ENCODE measurements around the gene AHSP.
"Not testable (repeated sequence)": the region's sequence is repeated elsewhere in the genome, so short reads cannot be mapped to it uniquely, and the experiment has no call there.

The AHSP gene

DNA sequence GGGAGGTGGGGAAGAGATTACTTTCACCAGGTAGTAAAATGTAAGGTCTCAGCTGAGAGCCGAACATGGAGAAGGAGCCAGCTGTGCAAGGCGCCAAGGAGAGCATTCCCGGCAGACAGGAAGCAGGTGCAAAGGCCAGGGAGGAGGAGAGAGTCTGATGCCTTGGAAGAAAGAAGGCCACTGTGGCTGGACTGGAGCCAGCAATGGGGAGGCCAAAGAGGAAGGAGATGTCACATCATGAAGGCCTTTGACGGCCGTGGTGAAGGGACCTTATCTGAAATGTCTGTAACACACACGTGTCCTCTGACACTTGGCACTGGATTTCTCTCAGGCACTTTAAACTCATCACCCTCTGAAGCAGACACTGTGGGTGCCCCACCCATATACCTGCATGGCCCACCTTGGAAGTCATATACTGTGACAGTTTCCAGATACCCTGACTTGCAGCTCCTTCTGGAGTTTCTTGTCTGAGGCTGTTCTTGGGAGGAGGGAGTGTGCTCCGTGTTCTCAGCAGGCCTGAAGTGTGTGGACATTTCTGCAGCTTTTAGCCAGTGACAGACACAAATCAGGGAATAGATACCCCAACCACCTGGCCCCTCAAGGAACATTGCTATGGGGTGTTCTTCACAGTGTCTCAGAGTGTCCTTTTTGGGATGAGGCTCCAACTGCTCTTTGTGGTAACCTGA lies 46.7 kb upstream of the AHSP start:
- no peaks in the 10 kb centered on the region for H3K9me3 ChIP-seq (ENCODE audit: insufficient read depth, low read depth, low read length)
- no peaks in the 10 kb centered on the region for H3K9me2 ChIP-seq (replicated peaks; ENCODE audit: low read depth, low read length)
- no peaks in the 10 kb centered on the region for H3K27me3 ChIP-seq (ENCODE audit: insufficient read depth, low read length, poor library complexity, severe bottlenecking)
- peaks cover 2% of the 10 kb centered on the region; the same call in 1 of the 2 replicates for H3K79me2 ChIP-seq (ENCODE audit: insufficient read depth, low read length)
- H3K4me2 ChIP-seq (ENCODE audit: low read depth, low read length, poor library complexity, severe bottlenecking), result no peak overlapping the region
- H3K4me3 ChIP-seq (ENCODE audit: low read length, poor library complexity, severe bottlenecking), result no peak overlapping the region
- H3K36me3 ChIP-seq (ENCODE audit: insufficient read depth, low read length), result no peaks in the 10 kb centered on the region
- no peaks in the 10 kb centered on the region for H4K20me1 ChIP-seq (ENCODE audit: insufficient read depth, low read length, poor library complexity, severe bottlenecking)
- H3K9ac ChIP-seq (ENCODE audit: low read depth, low read length, poor library complexity, severe bottlenecking), result no peak overlapping the region
- no peak overlapping the region for H2AFZ ChIP-seq (ENCODE audit: low read length)
- peaks cover 3% of the 10 kb centered on the region; the same call in 1 of the 2 replicates for H3F3A ChIP-seq (ENCODE audit: low read depth)
- TF ChIP-seq EZH2phosphoT487 (IDR thresholded peaks at IDR 0.05; ENCODE audit: borderline replicate concordance), result no peak
- TF ChIP-seq, protein P1, sequence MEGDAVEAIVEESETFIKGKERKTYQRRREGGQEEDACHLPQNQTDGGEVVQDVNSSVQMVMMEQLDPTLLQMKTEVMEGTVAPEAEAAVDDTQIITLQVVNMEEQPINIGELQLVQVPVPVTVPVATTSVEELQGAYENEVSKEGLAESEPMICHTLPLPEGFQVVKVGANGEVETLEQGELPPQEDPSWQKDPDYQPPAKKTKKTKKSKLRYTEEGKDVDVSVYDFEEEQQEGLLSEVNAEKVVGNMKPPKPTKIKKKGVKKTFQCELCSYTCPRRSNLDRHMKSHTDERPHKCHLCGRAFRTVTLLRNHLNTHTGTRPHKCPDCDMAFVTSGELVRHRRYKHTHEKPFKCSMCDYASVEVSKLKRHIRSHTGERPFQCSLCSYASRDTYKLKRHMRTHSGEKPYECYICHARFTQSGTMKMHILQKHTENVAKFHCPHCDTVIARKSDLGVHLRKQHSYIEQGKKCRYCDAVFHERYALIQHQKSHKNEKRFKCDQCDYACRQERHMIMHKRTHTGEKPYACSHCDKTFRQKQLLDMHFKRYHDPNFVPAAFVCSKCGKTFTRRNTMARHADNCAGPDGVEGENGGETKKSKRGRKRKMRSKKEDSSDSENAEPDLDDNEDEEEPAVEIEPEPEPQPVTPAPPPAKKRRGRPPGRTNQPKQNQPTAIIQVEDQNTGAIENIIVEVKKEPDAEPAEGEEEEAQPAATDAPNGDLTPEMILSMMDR (conservative IDR thresholded peaks at IDR 0.05; ENCODE audit: low read length), result no peak
- peaks cover 15% of the 10 kb centered on the region for H3K4me1 ChIP-seq (ENCODE audit: insufficient read depth, low read length, poor library complexity, severe bottlenecking)

DNA sequence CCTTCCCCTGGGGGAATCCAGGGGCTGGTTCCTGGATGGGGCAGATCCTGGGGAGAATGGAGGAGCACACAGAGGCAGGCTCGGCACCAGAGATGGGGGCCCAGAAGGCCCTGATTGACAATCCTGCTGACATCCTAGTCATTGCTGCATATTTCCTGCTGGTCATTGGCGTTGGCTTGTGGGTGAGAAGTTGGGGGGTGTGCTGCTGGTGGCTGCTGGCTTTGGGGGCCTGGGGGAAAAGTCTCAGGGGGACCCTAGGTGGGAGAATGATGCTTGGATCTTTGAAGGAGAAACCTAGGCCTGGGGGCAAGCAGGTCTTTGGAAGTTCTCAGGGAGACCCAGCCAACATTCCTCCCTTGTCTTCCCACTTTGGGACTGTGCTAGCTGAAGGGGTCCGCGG lies 44.6 kb upstream of the AHSP start, which contains the start of gene SLC5A2:
Gene SLC5A2 (plus strand): TSS at position 43 of the 400 bp plus-strand sequence. CDS start 14 bp downstream, at position 57.
- Histone ChIP-seq H2AFZ (ENCODE audit: low read length) (no peak within 1 kb of the TSS), H3K27me3 (ENCODE audit: insufficient read depth, low read length, poor library complexity, severe bottlenecking) (no peaks in the 10 kb centered on the region), H3K9ac (ENCODE audit: low read depth, low read length, poor library complexity, severe bottlenecking) (no peak within 1 kb of the TSS), H3K79me2 (ENCODE audit: insufficient read depth, low read length) (no peaks in the 10 kb centered on the region), H3K4me2 (ENCODE audit: low read depth, low read length, poor library complexity, severe bottlenecking) (no peak within 1 kb of the TSS), H3K4me1 (ENCODE audit: insufficient read depth, low read length, poor library complexity, severe bottlenecking) (peaks cover 2% of the 10 kb centered on the region), H4K20me1 (ENCODE audit: insufficient read depth, low read length, poor library complexity, severe bottlenecking) (no peaks in the 10 kb centered on the region), H3K9me3 (ENCODE audit: insufficient read depth, low read depth, low read length) (no peaks in the 10 kb centered on the region), H3K9me2 (replicated peaks; ENCODE audit: low read depth, low read length) (no peaks in the 10 kb centered on the region), H3K4me3 (ENCODE audit: low read length, poor library complexity, severe bottlenecking) (no peak within 1 kb of the TSS), H3F3A (ENCODE audit: low read depth) (no peaks in the 10 kb centered on the region), H3K36me3 (ENCODE audit: insufficient read depth, low read length) (peaks cover 1% of the 10 kb centered on the region; the same call in 1 of the 2 replicates)
- TF ChIP-seq EZH2phosphoT487 (IDR thresholded peaks at IDR 0.05; ENCODE audit: borderline replicate concordance), result no peak
- TF ChIP-seq, protein P1 (conservative IDR thresholded peaks at IDR 0.05; ENCODE audit: low read length), result no peak

DNA sequence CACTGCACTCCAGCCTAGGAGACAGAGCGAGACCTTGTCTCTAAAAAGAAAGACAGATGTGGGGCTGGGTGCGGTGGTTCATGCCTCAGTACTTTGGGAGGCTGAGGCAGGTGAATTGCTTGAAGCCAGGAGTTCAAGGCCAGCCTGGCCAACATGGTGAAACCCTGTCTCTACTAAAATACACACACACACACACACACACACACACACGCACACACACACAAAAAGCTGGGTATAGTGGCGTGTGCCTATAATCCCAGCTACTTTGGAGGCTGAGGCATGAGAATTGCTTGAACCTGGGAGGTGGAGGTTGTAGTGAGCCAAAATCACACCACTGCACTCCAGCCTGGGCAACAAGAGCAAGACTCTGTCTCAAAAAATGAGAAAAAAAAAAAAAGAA lies 43.7 kb upstream of the AHSP start:
- H3F3A ChIP-seq (ENCODE audit: low read depth); H3K36me3 ChIP-seq (ENCODE audit: insufficient read depth, low read length); H3K9ac ChIP-seq (ENCODE audit: low read depth, low read length, poor library complexity, severe bottlenecking); H4K20me1 ChIP-seq (ENCODE audit: insufficient read depth, low read length, poor library complexity, severe bottlenecking); H3K4me1 ChIP-seq (ENCODE audit: insufficient read depth, low read length, poor library complexity, severe bottlenecking); H3K27me3 ChIP-seq (ENCODE audit: insufficient read depth, low read length, poor library complexity, severe bottlenecking); H3K4me2 ChIP-seq (ENCODE audit: low read depth, low read length, poor library complexity, severe bottlenecking); H3K4me3 ChIP-seq (ENCODE audit: low read length, poor library complexity, severe bottlenecking); H2AFZ ChIP-seq (ENCODE audit: low read length); H3K79me2 ChIP-seq (ENCODE audit: insufficient read depth, low read length); H3K9me3 ChIP-seq (ENCODE audit: insufficient read depth, low read depth, low read length); H3K9me2 ChIP-seq (replicated peaks; ENCODE audit: low read depth, low read length): not testable (repeated sequence)
